IMR-90 (cell line): Measurements from ENCODE around the gene KDELR3.

ENCODE experiments used
- BHLHE40 ChIP-seq: fragments of 150-350 bp; IDR thresholded peaks from 2 replicates; pipeline ENCODE4 v1.6.1; 2016; ENCODE audit warnings: mild to moderate bottlenecking, low read depth, low read length
- CEBPB ChIP-seq: IDR thresholded peaks from 2 replicates; pipeline ENCODE4 v1.6.1; 2012; ENCODE audit warnings: low read depth, low read length, improper control_type of control experiment
- CHD1 ChIP-seq: IDR thresholded peaks from 2 replicates; pipeline ENCODE4 v1.6.1; 2012; ENCODE audit warnings: low read depth, low read length, improper control_type of control experiment
- CTCF ChIP-seq: conservative IDR thresholded peaks from 2 replicates; pipeline ENCODE4 v1.5.1; 2012; ENCODE audit warnings: mild to moderate bottlenecking, low read depth, low read length, improper control_type of control experiment
- MAFK ChIP-seq: IDR thresholded peaks from 2 replicates; pipeline ENCODE4 v1.6.1; 2012; ENCODE audit warnings: low read depth, low read length, improper control_type of control experiment
- MAZ ChIP-seq: IDR thresholded peaks from 2 replicates; pipeline ENCODE4 v1.6.1; 2012; ENCODE audit warnings: low read depth, mild to moderate bottlenecking, low read length, improper control_type of control experiment, moderate library complexity, borderline replicate concordance
- MXI1 ChIP-seq: IDR thresholded peaks from 2 replicates; pipeline ENCODE4 v1.6.1; 2012; ENCODE audit warnings: low read depth, mild to moderate bottlenecking, low read length, moderate library complexity, borderline replicate concordance
- POLR2A ChIP-seq: IDR thresholded peaks from 2 replicates; pipeline ENCODE4 v1.6.1; 2012; ENCODE audit warnings: mild to moderate bottlenecking, low read depth, low read length
- RAD21 ChIP-seq: IDR thresholded peaks from 2 replicates; pipeline ENCODE4 v1.6.1; 2012; ENCODE audit warnings: low read length, improper control_type of control experiment
- RCOR1 ChIP-seq: IDR thresholded peaks from 2 replicates; pipeline ENCODE4 v1.6.1; 2012; ENCODE audit warnings: mild to moderate bottlenecking, low read length, improper control_type of control experiment; ENCODE audit not compliant: insufficient replicate concordance
- RFX5 ChIP-seq: IDR thresholded peaks from 2 replicates; pipeline ENCODE4 v1.8.0; 2012; ENCODE audit warnings: low read depth, mild to moderate bottlenecking, low read length, moderate library complexity
- SMC3 ChIP-seq: fragments of 150-350 bp; IDR thresholded peaks from 2 replicates; pipeline ENCODE4 v1.6.1; 2016; ENCODE audit warnings: low read depth, mild to moderate bottlenecking, antibody characterized with exemption, low read length, moderate library complexity
- TF ChIP-seq, protein P1 (sequence below): fragments of 150-350 bp; IDR thresholded peaks from 2 replicates; pipeline ENCODE4 v1.6.1; 2016; ENCODE audit warnings: low read depth, mild to moderate bottlenecking, low read length, moderate library complexity, borderline replicate concordance
- TF ChIP-seq, protein P2 (sequence below): fragments of 150-350 bp; IDR thresholded peaks from 2 replicates; pipeline ENCODE4 v1.6.1; 2017; ENCODE audit warnings: mild to moderate bottlenecking, antibody characterized with exemption, low read length, low read depth

DNA sequence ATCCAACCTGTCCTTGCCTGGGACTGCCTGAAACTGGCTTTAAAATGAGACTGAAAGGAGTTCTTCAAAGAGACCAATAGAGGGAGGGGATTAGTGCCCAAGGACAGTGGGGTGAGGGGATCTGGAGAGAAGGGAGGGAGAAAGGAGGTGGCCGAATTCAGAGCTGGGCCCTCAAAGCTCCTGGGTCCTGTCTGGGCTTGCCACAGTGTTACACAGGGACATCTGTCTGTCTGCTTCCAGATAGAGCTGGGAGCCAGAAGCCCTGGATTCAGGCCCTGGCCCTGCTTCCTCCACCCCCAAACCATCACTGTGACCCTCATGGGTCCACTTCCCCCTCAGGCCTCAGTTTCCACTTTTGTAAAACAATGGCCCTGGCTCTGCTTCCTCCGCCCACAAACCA is 16.5 kb upstream of the KDELR3 start:
- TF ChIP-seq POLR2A (no peak), CTCF (no peak), CHD1 (no peak), MAFK (no peak), RAD21 (no peak), RFX5 (no peak), CEBPB (no peak), BHLHE40 (no peak), MAZ (no peak), RCOR1 (no peak), MXI1 (no peak), SMC3 (no peak)
- TF ChIP-seq, protein P1, sequence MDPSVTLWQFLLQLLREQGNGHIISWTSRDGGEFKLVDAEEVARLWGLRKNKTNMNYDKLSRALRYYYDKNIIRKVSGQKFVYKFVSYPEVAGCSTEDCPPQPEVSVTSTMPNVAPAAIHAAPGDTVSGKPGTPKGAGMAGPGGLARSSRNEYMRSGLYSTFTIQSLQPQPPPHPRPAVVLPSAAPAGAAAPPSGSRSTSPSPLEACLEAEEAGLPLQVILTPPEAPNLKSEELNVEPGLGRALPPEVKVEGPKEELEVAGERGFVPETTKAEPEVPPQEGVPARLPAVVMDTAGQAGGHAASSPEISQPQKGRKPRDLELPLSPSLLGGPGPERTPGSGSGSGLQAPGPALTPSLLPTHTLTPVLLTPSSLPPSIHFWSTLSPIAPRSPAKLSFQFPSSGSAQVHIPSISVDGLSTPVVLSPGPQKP = no peak
- TF ChIP-seq, protein P2, sequence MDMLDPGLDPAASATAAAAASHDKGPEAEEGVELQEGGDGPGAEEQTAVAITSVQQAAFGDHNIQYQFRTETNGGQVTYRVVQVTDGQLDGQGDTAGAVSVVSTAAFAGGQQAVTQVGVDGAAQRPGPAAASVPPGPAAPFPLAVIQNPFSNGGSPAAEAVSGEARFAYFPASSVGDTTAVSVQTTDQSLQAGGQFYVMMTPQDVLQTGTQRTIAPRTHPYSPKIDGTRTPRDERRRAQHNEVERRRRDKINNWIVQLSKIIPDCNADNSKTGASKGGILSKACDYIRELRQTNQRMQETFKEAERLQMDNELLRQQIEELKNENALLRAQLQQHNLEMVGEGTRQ = no peak
